SIG-M5 (cell line): ENCODE measurements around the gene OBP2A.

Experiments
- DNase-seq: peaks from one replicate; lab custom pipeline; 2025; lab: John Stamatoyannopoulos, UW

OBP2A gene

DNA sequence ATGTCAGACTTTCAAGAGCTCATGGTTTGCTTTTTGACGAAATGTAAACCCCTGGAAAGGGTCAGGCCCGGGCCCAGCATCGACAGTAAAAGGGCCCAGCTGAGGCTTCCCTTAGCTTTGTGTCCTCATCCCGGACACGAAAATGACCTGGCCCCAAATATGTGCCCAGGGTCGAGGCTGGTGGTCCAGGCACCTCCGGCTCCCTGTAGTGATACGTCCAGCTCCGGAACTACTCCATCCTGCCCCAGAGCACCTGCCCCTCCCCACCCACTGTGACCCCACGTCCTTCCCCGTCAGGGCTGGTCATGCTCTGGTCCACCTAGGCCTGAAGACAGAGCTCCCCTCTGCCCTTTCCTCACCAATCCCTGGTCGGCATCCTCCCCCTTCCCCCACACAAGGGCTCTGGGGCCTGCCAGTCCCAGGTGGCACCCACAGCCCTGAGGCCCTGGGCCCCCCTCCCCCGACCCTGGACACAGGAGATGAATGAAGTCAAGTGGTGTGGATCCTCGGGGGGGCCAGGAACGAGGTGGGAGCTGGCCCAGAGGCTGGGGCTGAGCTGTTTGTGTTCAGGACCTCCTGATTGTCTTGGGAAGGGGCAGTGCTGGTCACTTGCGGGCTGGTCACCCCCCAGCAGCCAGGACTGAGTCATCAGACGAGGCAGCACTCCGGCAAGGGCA lies 6.2 kb downstream of the OBP2A start:
- no peak for DNase-seq

DNA sequence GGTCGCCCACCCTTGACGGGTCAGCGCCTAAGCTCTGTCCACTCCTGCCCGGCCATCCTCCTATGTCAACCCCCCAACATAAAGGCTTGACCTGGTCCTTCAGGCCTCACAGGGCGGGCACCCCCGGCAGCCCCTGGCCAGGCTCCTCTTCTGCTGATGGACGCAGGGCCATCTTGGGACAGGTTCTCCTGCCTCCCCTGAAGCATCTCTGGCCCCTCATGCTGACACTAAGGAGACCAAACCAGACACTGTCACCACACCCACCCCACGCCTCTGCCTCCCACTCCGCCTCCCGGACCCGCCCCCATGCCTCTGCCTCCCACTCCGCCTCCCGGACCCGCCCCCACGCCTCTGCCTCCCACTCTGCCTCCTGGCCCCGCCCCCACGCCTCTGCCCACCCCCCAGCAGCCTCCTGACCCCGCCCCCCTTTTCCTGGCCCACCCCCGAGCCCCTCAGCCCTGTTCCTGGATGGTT lies 6.8 kb downstream of the OBP2A start:
- DNase-seq, result no peak

DNA sequence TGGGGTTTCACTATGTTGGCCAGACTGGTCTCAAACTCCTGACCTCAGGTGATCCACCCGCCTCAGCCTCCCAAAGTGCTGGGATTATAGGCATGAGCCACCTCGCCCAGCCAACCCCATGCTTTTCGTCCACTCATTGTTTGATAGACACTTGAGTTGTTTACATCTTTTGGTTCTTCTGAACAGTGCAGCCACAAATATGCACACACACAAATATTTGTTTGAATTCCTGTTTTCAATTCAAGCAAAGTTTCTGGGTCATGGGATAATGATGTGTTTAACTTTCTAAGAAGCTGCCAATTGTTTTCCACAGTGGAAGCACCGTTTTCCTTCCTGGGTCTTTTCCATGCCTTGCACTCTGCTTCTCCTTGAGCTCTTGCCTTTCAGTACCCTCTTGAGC lies 8.8 kb downstream of the OBP2A start:
- no peak for DNase-seq

DNA sequence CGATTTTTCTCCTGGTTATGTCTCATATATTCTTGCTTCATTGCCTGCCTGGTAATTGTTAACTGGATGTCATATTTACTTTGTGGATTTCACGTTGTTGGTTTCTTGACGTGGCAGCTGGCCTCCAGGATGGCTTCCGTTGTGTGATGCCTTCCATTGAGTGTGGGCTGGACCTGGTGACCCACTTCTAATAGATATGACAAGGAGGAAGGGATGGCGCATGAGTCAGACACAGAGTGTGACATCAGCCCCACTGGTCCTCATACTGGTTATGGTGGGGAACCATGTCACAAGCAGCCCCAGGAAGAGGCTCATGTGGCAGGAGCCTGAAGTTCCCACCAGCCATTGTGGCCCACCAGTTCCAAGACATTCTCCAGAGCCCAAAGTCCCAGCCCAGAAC lies 9.3 kb downstream of the OBP2A start:
- no peak for DNase-seq

DNA sequence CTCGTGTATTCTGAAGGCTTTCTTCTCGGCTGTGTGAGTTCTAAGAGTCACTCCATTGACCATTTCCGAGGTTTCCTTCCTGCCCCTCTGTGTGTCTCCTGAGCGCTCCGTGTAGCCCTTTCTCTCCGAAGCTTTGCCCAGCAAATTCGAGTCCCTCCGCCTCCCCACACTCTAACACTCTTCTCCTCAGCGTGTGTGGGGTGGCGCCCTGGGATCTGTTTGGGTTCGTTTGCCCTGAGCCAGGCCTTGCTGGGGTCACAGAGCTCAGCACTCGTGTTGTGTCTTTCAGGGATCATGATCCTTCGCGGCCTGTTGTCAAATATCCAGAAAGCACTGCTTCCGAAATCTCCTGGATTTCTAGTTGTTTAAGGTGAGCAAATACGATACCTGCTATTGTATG lies 10.0 kb downstream of the OBP2A start:
- DNase-seq, result no peak

DNA sequence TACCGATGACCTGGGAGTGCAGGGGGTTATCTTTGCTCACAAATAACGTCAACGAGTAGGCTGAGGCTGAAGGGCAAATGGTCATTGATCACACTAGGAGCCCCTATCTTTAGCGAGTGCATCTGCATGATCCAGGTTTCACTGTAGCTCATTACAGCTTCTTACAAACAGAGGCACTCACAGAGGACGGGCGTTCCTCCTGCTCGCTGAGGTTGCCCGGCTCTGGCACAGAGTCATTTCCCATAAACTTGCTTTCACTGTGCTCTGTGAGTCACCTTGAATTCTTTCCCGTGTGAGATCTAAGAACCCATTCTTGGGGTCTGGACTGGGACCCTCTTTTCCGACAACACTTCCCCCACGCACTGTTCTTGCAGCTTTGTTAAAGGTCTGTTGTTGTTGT lies 13.7 kb downstream of the OBP2A start:
- no peak for DNase-seq

DNA sequence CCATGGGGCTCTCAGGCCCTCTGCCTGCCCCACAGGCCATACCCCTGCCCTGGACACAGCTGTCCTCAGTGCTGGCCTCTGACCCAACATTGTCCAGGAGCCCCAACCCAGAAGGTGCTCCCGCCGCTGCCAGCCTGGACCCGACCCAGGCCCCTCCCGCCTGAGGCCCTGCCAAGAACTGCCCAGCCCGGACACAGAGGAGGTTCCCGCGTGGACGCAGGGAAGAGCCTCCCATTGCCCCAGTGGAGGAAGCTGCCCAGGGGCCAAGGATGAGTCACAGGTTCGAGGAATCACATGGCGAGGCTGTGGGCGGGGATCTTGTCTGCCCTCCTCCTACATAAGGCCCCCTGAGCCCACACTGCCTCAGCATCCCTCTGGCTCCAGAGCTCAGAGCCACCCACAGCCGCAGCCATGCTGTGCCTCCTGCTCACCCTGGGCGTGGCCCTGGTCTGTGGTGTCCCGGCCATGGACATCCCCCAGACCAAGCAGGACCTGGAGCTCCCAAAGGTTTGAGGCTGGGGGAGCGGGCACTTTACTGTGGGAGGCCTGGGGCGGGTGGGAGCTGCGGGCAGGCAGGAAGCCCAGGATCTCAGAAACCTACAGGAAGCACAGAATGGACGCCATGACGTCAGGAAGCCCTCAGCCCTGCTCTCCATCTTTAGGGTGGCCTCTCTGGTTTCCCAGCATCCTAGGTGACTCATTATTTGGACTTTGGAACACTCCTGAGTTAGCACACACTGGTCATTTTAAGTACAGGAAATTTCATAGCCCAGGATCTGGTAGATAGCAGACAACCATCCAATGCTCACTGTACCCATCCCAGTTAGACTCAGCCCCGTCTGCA lies 15.7 kb downstream of the OBP2A start, which contains the start of gene PAEP:
PAEP (plus strand) TSS at position 366 of the 844 bp plus-strand sequence.
- DNase-seq, result no peak

DNA sequence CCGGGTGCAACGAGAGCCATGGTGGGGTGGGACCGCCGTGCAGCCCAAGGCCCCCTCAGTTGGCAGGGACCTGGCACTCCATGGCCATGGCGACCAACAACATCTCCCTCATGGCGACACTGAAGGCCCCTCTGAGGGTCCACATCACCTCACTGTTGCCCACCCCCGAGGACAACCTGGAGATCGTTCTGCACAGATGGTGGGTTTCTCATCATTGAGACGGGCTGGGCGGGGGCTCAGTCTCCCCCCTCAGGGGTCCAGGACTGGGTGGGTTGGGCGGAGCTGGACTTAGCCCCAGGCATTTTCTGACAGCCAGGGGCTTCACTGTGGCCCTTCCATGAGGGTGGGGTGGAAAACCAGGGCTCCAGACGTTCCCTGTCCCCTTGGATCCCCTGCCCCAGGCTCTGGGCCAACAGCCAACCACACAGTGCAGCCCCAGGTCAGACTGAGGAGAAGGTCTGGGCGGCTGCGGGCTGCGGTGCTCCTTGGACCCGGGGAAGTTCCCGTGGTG lies 16.4 kb downstream of the OBP2A start:
- DNase-seq, result no peak

DNA sequence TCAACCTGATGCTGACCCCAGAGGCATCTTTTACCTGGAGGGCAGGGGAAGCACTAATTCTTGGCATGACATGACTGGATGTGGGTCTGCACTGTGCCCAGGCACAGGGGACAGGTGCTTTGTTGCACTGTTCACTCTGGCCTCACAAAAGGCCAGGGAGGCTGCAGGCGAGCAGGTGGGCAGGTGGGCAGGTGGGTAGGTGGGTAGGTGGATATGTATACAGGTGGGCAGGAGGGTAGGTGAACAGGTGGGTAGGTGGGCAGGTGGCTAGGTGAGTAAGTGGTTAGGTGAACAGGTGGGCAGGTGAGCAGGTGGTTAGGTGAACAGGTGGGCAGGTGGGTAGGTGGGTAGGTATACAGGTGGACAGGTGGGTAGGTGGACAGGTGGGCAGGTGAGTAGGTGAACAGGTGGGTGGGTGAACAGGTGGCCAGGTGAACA lies 17.1 kb downstream of the OBP2A start:
- no peak for DNase-seq

DNA sequence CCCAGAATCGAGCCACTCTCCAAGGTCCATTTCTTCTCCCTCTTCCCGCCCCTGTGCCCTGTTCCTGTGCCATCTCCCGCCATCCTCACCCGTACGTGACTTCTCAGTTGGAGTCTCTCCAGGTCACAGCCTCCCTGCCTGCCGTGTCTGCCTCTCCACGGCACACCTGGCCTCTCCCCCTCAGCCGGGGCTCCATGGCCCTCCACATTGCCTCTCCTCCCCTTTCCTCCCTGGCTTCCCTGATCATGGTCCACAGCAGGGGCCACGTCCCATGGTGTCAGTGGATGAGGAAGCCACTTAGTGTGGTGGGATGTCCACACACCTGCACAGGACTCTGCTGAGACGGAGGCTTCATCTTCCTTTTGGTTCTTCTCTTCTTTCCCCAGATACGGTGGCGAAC lies 17.9 kb downstream of the OBP2A start:
- no peak for DNase-seq

DNA sequence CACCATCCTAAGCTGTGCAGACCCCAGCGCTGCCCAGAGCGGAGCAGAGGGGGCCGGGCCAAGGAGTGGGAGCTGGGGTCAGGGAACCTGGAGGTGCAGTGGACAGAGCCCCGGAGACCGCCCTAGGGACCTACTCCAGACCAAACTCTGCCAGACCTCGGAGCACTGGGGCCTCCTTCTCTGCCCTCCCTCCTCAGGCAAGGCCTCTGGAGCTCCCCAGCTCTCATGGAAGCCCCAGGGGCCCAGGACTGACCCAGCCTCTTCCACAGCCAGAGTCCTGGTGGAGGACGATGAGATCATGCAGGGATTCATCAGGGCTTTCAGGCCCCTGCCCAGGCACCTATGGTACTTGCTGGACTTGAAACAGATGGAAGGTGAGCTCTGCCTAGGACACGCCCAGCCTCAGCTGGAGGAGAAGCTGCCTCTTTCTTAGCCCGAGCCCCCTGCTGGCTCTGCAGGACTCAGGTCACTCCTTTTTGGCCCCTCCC lies 19.3 kb downstream of the OBP2A start:
- DNase-seq, result no peak

DNA sequence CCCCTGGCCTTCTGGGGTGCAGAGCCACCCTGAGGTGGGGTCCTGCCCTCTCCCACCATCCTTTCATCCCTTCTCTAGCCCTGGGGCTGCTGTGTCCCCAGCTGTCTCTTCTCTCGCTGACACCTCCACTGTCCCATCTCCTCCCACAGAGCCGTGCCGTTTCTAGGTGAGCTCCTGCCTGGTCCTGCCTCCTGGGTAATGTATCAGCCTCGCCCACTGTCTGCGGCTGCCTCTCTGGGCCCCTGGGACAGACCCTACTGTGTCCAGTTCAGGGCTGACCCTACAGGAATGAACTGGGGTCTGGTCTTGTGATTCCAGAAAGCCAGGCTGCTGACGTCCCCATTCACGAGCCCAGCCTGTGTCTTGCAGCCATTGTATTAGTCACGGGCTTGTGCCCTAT lies 19.7 kb downstream of the OBP2A start:
- DNase-seq, result no peak

DNA sequence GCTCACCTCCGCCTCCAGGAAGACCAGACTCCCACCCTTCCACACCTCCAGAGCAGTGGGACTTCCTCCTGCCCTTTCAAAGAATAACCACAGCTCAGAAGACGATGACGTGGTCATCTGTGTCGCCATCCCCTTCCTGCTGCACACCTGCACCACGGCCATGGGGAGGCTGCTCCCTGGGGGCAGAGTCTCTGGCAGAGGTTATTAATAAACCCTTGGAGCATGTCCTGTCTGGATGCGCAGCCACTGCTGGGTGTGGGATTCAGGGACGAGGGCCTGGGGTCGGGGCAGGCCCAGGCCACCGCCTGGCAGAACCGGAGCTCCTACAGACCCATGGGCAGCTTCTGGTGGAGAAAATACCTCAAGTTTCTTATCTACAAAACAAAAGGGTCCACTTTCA lies 20.6 kb downstream of the OBP2A start:
- no peak for DNase-seq

DNA sequence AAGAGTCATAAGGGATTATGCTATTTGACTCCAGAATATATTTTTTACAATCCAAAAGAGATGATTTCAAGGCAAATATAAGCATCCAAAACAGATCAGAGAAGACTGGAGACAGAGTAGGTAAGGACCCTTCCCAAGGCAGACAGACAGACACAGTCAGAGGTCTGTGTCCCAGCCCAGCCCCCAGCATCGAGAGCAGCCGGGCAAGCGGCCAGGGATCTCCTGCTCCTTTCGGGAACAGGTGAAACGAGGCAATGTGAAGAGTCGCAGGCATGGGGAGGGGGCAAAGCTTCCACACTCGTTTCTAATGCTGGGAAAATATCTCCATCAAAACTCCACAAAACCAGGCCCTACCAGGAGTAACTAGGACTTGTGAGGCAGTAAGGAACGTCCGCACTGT lies 21.4 kb downstream of the OBP2A start:
- DNase-seq, result no peak

DNA sequence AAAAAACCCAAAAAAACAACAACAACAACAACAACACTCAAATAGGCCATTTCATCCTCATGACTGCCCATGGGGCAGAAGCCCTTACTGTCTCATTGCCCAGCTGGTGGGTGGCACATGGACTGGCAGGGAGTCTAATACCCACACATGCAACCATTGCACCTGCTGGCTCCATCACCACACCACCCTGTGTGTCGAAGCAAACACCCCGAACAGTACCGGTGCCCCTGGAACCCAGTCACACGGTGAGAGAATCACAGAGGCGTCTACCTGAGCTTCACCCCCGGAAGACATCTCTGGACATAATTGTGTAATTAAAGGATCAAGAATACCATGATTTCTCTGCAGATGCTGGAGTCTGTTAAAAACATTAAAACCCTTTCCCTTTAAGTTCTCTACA lies 22.1 kb downstream of the OBP2A start:
- DNase-seq, result no peak

DNA sequence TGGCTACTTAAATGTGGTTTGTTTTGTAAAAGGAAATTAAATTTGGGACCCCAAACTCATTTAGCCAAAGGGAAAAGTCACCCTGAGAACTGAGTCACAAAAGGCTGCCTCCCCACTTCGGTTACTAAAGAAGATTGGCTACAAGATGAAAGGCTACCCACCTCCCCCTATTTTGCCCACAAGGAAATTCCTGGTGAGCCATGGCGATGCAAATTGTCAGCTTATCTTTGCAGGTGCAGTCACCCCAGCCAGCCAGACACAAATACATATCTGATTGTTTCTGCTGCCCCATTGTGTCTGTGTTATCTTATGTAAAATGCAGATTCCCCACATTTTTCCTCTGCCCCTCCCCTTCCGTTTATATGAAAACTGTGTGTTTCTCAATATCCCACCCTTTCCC lies 24.5 kb downstream of the OBP2A start:
- no peak for DNase-seq

DNA sequence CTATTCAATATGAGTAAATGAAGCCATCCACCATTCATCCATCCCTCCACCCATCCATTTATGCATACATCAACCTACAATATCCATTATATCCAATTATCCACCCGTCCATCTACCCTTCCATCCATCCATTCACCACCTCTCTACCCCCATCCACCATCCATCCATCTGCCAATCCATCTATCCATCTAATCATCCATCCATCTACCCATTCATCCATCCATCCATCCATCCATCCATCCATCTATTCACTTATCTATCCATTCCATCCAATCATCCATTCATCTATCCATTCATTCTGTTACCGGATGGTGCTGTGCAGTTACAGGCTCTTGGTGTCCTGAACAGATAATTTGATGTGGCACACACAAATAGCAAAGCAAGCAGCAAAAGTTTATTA lies 26.3 kb downstream of the OBP2A start:
- DNase-seq, result no peak

DNA sequence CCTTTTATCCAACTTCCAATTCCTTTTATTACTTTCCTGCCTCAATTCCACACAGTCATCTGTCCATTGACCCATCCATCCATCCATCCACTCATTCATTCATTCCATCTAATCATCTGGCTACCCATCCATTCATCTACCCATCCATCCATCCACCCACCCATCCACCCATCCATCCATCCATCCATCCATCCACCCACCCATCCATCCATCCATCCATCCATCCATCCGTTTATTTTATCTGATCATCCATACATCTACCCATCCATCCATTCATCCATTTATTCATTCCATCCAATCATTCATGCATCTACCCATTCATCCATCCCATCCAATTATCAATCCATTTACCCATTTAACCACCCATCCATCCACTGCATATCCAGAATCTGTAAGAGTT lies 27.2 kb downstream of the OBP2A start:
- DNase-seq, result no peak

DNA sequence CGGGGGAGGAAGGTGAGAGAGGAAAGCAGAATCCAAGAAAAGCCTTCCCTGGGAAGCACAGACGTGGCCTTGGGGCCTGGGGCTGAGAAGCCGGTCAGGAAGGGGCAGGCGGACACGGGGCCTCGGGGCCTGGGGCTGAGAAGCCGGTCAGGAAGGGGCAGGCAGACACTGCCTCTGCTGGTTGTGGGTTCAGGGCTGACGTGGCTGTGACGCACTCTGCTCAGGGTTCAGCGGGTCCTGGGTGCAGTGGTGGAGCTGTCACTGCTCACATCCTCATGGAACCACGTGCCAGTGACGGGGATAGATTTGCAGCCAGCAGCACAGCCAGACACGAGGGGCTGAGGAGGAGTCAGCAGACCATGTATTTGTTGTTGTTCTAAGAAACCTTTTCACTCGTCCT lies 28.4 kb downstream of the OBP2A start:
- DNase-seq, result no peak

DNA sequence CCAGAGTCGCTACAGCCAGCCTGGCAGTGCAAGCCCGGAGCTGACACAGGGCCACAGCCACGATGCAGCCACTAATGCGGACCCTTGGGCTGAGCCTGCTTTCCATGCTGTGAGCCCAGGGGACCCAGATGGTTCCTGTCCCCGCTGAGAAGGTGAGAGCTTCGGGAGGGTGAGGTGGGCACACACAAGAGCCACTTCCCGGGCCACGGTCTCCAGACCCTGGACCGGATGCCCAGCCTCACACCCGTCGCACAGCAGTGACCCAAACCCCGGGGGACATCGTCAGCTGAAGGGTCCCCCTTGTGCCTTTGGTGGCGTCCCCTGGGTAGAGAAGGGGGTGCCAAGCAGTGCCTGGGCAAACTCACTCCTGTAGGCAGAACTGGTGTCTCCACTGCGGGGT lies 29.0 kb downstream of the OBP2A start:
- no peak for DNase-seq

DNA sequence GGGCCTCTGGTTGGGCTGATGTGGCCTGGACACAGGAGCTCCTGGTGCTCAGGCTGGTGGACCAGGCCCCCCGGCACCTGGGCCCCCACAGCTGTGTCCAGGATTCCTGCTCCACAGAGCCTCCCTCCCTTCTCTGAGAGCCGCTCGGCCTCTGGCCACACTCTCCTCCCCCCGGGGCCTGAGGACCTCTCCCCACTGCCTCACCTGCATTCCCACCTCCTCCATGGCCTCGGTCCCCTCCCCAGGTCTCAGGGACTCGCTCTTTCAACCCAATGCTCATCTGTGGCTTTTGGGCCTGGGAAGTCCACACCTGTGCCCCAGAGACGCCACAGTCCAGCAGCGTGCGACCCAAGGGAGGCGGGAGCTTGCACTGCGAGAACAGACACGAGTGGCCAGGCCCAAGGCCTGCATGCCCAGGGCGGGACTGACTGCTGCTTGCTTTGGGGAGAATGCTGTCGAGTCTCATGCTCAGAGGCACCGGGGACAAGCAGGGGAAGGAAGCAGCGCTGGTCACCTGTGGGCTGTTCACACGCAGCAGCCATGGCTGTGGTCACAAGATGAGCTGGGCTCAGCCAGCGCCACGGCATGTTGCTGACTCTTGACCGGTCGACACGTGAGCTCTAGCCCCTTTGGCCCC lies 30.2 kb downstream of the OBP2A start:
- no peak for DNase-seq

DNA sequence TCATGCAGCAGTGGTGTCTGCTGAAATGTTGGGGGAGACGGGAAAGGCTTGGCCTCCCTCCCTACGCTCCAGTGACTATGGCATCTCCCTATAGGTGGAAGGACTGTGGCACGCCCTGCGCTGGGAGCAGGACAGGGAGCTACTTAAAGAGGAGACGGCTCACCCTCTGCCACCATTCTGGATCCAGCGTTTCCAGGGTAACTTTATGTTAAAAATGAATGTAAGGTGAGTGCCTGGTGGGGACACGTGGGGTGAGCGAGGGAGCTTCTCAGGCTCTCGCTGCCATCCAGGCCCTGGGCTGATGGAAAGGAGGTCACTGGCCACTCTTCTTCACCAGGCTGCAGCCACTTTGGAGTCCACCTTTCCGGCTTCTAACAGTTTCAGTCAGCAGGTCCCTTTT lies 31.3 kb downstream of the OBP2A start:
- DNase-seq, result no peak

DNA sequence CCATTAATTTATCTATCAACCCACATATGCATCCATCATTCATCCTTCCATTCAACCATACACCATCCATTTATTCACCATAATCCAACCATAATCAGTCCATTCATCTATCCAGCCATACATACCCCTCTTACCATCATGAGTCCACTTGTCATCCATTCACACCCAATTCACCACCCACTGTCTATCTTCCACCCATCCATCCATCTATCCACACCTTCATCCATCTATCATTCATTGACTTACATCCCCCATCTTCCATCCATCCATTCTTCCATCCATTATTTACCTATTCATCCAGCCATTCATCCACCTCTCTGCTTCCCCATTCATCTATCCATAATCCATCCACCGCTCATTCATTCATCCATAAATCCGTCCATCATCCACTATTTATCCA lies 33.4 kb downstream of the OBP2A start:
- no peak for DNase-seq
